Loucy (cell line): Measurements from ENCODE around the gene NGEF.
"Not testable (repeated sequence)": the region's sequence is repeated elsewhere in the genome, so short reads cannot be mapped to it uniquely, and the experiment has no call there.

ENCODE experiments used
- H2AFZ ChIP-seq: fragments of 200-600 bp; sonication (generic); 2 replicates; pipeline ENCODE4 v1.6.0; 2016; ENCODE audit warnings: antibody characterized with exemption, mild to moderate bottlenecking, low read length, moderate library complexity
- H3F3A ChIP-seq: fragments of 200-600 bp; 2 replicates; pipeline ENCODE4 v1.6.0; 2016; ENCODE audit warnings: antibody characterized with exemption, low read depth, mild to moderate bottlenecking
- H3K27me3 ChIP-seq: fragments of 200-600 bp; sonication (generic); 2 replicates; pipeline ENCODE4 v1.6.1; 2014; ENCODE audit warnings: low read length, mild to moderate bottlenecking; ENCODE audit not compliant: insufficient read depth, poor library complexity, severe bottlenecking
- H3K36me3 ChIP-seq: fragments of 200-600 bp; sonication (generic); 2 replicates; pipeline ENCODE4 v1.6.1; 2016; ENCODE audit warnings: low read length; ENCODE audit not compliant: insufficient read depth
- H3K4me1 ChIP-seq: fragments of 200-600 bp; sonication (generic); 2 replicates; pipeline ENCODE4 v1.5.1; 2014; ENCODE audit warnings: low read length, mild to moderate bottlenecking; ENCODE audit not compliant: insufficient read depth, poor library complexity, severe bottlenecking
- H3K4me2 ChIP-seq: fragments of 200-600 bp; sonication (generic); 2 replicates; pipeline ENCODE4 v1.6.0; 2014; ENCODE audit warnings: antibody characterized with exemption, low read length, low read depth, mild to moderate bottlenecking; ENCODE audit not compliant: poor library complexity, severe bottlenecking
- H3K4me3 ChIP-seq: fragments of 200-600 bp; sonication (generic); 2 replicates; pipeline ENCODE4 v1.5.1; 2014; ENCODE audit warnings: low read length, mild to moderate bottlenecking, mixed read lengths; ENCODE audit not compliant: poor library complexity, severe bottlenecking
- H3K79me2 ChIP-seq: fragments of 200-600 bp; sonication (generic); 2 replicates; pipeline ENCODE4 v1.6.1; 2014; ENCODE audit warnings: low read length; ENCODE audit not compliant: insufficient read depth
- H3K9ac ChIP-seq: fragments of 200-600 bp; sonication (generic); 2 replicates; pipeline ENCODE4 v1.6.0; 2014; ENCODE audit warnings: mild to moderate bottlenecking, low read depth, low read length, moderate library complexity; ENCODE audit not compliant: poor library complexity, severe bottlenecking
- H3K9me2 ChIP-seq: fragments of 200-600 bp; sonication (generic); replicated peaks from 2 replicates; pipeline ENCODE4 v1.6.1; 2016; ENCODE audit warnings: low read depth, low read length, mixed read lengths
- H3K9me3 ChIP-seq: fragments of 200-600 bp; sonication (generic); 2 replicates; pipeline ENCODE4 v1.6.1; 2014; ENCODE audit warnings: mild to moderate bottlenecking, antibody characterized with exemption, low read length, low read depth; ENCODE audit not compliant: insufficient read depth
- H4K20me1 ChIP-seq: fragments of 200-600 bp; sonication (generic); 2 replicates; pipeline ENCODE4 v1.6.0; 2014; ENCODE audit warnings: antibody characterized with exemption, low read length, mild to moderate bottlenecking; ENCODE audit not compliant: insufficient read depth, poor library complexity, severe bottlenecking
- CTCF ChIP-seq: fragments of 200-600 bp; sonication (generic); conservative IDR thresholded peaks from 2 replicates; pipeline ENCODE4 v1.5.1; 2014; ENCODE audit warnings: mild to moderate bottlenecking, antibody characterized with exemption, low read length
- EZH2phosphoT487 ChIP-seq: fragments of 200-600 bp; IDR thresholded peaks from 2 replicates; pipeline ENCODE4 v1.6.1; 2018; ENCODE audit warnings: antibody characterized with exemption, mild to moderate bottlenecking, moderate library complexity, borderline replicate concordance

Gene NGEF

GRCh38 chr2:232857158-232857563, 155.9 kb downstream of the NGEF start:
- Histone ChIP-seq H3K27me3 (no peaks in the 10 kb centered on the region), H3K4me1 (no peaks in the 10 kb centered on the region)
- TF ChIP-seq CTCF (no peak), EZH2phosphoT487 (no peak)

GRCh38 chr2:232854082-232854481, 159.0 kb downstream of the NGEF start:
- Histone ChIP-seq H3K27me3 (no peaks in the 10 kb centered on the region), H3K9ac (no peak overlapping the region), H3K4me3 (no peak overlapping the region), H3K9me3 (no peaks in the 10 kb centered on the region), H3K36me3 (peaks cover 69% of the 10 kb centered on the region; the same call in 1 of the 2 replicates), H3F3A (no peaks in the 10 kb centered on the region), H4K20me1 (no peaks in the 10 kb centered on the region), H3K9me2 (no peaks in the 10 kb centered on the region), H3K4me1 (no peaks in the 10 kb centered on the region), H3K79me2 (no peaks in the 10 kb centered on the region), H2AFZ (no peak overlapping the region), H3K4me2 (no peak overlapping the region)
- TF ChIP-seq CTCF (no peak), EZH2phosphoT487 (no peak)

More at GRCh38 chr2:232857158-232857563, 155.9 kb downstream of the NGEF start:
- no peak overlapping the region for H3K4me3 ChIP-seq
- H2AFZ ChIP-seq = no peak overlapping the region
- peaks cover 49% of the 10 kb centered on the region; the same call in 1 of the 2 replicates for H3K36me3 ChIP-seq
- H3K4me2 ChIP-seq = no peak overlapping the region
- no peaks in the 10 kb centered on the region for H4K20me1 ChIP-seq
- H3K9ac ChIP-seq = no peak overlapping the region
- H3K9me2 ChIP-seq = no peaks in the 10 kb centered on the region
- H3F3A ChIP-seq = no peaks in the 10 kb centered on the region
- H3K79me2 ChIP-seq = no peaks in the 10 kb centered on the region
- no peaks in the 10 kb centered on the region for H3K9me3 ChIP-seq

GRCh38 chr2:232852676-232853075, 160.4 kb downstream of the NGEF start:
- no peaks in the 10 kb centered on the region for H3K79me2 ChIP-seq
- no peaks in the 10 kb centered on the region for H3K9me3 ChIP-seq
- H3K4me2 ChIP-seq = no peak overlapping the region

GRCh38 chr2:232852081-232852480, 161.0 kb downstream of the NGEF start:
- not testable (repeated sequence) for H3K4me3 ChIP-seq, H3K9me2 ChIP-seq, H3K9ac ChIP-seq, H3K27me3 ChIP-seq, H4K20me1 ChIP-seq, H3F3A ChIP-seq, H3K4me1 ChIP-seq, H3K4me2 ChIP-seq, H3K79me2 ChIP-seq, H3K9me3 ChIP-seq, H2AFZ ChIP-seq
- H3K36me3 ChIP-seq = peaks cover 69% of the 10 kb centered on the region; the same call in 1 of the 2 replicates

More at GRCh38 chr2:232852676-232853075, 160.4 kb downstream of the NGEF start:
- Histone ChIP-seq H3K9me2 (no peaks in the 10 kb centered on the region), H3K27me3 (no peaks in the 10 kb centered on the region), H3K9ac (no peak overlapping the region), H2AFZ (no peak overlapping the region), H3K4me1 (no peaks in the 10 kb centered on the region), H3K36me3 (peaks cover 69% of the 10 kb centered on the region; the same call in 1 of the 2 replicates), H3K4me3 (no peak overlapping the region), H3F3A (no peaks in the 10 kb centered on the region), H4K20me1 (no peaks in the 10 kb centered on the region)
- TF ChIP-seq EZH2phosphoT487 (no peak), CTCF (no peak)
